Keratinocyte (primary cell): ENCODE data around the gene SPINT3. TPM values are rescaled to one million over a fixed set of nuclear protein-coding genes. Genes with fewer than 3 reads are reported as not detected.

Source experiments
- DNase-seq: peaks from one replicate; pipeline ENCODE4 v3.0.0-alpha.2; 2011; ENCODE audit warnings: low read depth, missing footprints, low spot score
- FAIRE-seq: peaks from 2 replicates; lab custom pipeline; 2011; peaks lifted over from hg19 to GRCh38; lab: Jason Lieb, UNC
- H2AFZ ChIP-seq: 2 replicates; pipeline ENCODE4 v1.6.0; 2012; ENCODE audit warnings: low read length, control low read depth, inconsistent platforms; ENCODE audit not compliant: control insufficient read depth
- H3K27ac ChIP-seq: 2 replicates; pipeline ENCODE4 v1.5.1; 2011; ENCODE audit warnings: low read length; ENCODE audit not compliant: control insufficient read depth, insufficient read depth
- H3K27me3 ChIP-seq: 3 replicates; pipeline ENCODE4 v1.6.0; 2011; ENCODE audit warnings: low read length; ENCODE audit not compliant: control insufficient read depth, insufficient read depth; ENCODE audit errors: extremely low read depth
- H3K36me3 ChIP-seq, 2 experiments: 2 replicates in 1 of 2; 3 replicates in 1 of 2; pipeline ENCODE4 v1.5.1; 2011; ENCODE audit warnings: low read length in 2 of 2, mild to moderate bottlenecking in 1 of 2; ENCODE audit not compliant: control insufficient read depth in 2 of 2, insufficient read depth in 2 of 2; ENCODE audit errors: extremely low read depth in 1 of 2
- H3K4me1 ChIP-seq: 3 replicates; pipeline ENCODE4 v1.5.1; 2011; ENCODE audit warnings: low read length; ENCODE audit not compliant: control insufficient read depth, insufficient read depth; ENCODE audit errors: extremely low read depth
- H3K4me2 ChIP-seq: 3 replicates; pipeline ENCODE4 v1.6.0; 2011; ENCODE audit warnings: low read depth, low read length; ENCODE audit not compliant: control insufficient read depth, insufficient read depth; ENCODE audit errors: extremely low read depth
- H3K4me3 ChIP-seq, 3 experiments: fragments of 200-600 bp in 1 of 3; sonication (generic) in 1 of 3; 2 replicates in 2 of 3; 3 replicates in 1 of 3; pipeline ENCODE4 v1.5.1; 2011 to 2016; ENCODE audit warnings: low read length in 3 of 3, mild to moderate bottlenecking in 3 of 3, control low read depth in 2 of 3, inconsistent platforms in 1 of 3, low read depth in 1 of 3, mixed read lengths in 1 of 3, mixed run types in 1 of 3, moderate library complexity in 1 of 3; ENCODE audit not compliant: control insufficient read depth in 2 of 3, insufficient read depth in 2 of 3; ENCODE audit errors: extremely low read depth in 1 of 3
- H3K79me2 ChIP-seq: 2 replicates; pipeline ENCODE4 v1.6.0; 2012; ENCODE audit warnings: low read length; ENCODE audit not compliant: control insufficient read depth, insufficient read depth
- H3K9ac ChIP-seq: 3 replicates; pipeline ENCODE4 v1.6.0; 2011; ENCODE audit warnings: low read length; ENCODE audit not compliant: control insufficient read depth, insufficient read depth; ENCODE audit errors: extremely low read depth
- H3K9me1 ChIP-seq: 3 replicates; pipeline ENCODE4 v1.6.0; 2011; ENCODE audit warnings: low read length; ENCODE audit not compliant: control insufficient read depth, insufficient read depth; ENCODE audit errors: extremely low read depth
- H3K9me3 ChIP-seq: 2 replicates; pipeline ENCODE4 v1.5.1; 2012; ENCODE audit warnings: low read depth, low read length; ENCODE audit not compliant: control insufficient read depth
- H4K20me1 ChIP-seq: 3 replicates; pipeline ENCODE4 v1.6.0; 2011; ENCODE audit warnings: low read length; ENCODE audit not compliant: control insufficient read depth, insufficient read depth; ENCODE audit errors: extremely low read depth
- EZH2 ChIP-seq: IDR thresholded peaks from one replicate; pipeline ENCODE4 v1.6.1; 2012; ENCODE audit warnings: inconsistent platforms, mild to moderate bottlenecking, low read length, moderate library complexity
- dilution Hi-C: fragments of 300-500 bp; cut with MboI; formaldehyde crosslinking; loops from one replicate; pipeline ENCODE4 v1.7.0; 2020; ENCODE audit warnings: low sequenced_read_pairs; ENCODE audit not compliant: extremely low pct_ligation_motif_present
- polyA plus RNA-seq, 5 experiments: library from polyadenylated mRNA; depleted of rRNA in 3 of 5; stranded (reverse) in 3 of 5; stranded (forward) in 1 of 5; unstranded in 1 of 5; fragments of >200 nt; gene quantifications; 1 replicate in 1 of 5; 2 replicates in 3 of 5; 3 replicates in 1 of 5; pipeline versions ENCODE4 v1.2.1 to v1.2.3, GENCODE V29; 2011 to 2012; ENCODE audit warnings: missing spikeins in 2 of 5, low read depth in 1 of 5, low replicate concordance in 1 of 5
- TF ChIP-seq, protein P1 (sequence below), 3 experiments: IDR thresholded peaks in 1 of 3; conservative IDR thresholded peaks in 1 of 3; optimal IDR thresholded peaks in 1 of 3; 2 replicates in 2 of 3; 3 replicates in 1 of 3; pipeline versions ENCODE3 to v1.5.1; 2011; ENCODE audit warnings: low read length in 3 of 3, mild to moderate bottlenecking in 3 of 3, moderate library complexity in 2 of 3, control low read depth in 1 of 3, inconsistent platforms in 1 of 3; ENCODE audit not compliant: insufficient read depth in 2 of 3; ENCODE audit errors: extremely low read depth in 1 of 3

Gene SPINT3
- polyA plus RNA-seq, 1 donor (not counting 4 experiments of a cell fraction or from before 2014, with no cell fraction given), result not detected

DNA sequence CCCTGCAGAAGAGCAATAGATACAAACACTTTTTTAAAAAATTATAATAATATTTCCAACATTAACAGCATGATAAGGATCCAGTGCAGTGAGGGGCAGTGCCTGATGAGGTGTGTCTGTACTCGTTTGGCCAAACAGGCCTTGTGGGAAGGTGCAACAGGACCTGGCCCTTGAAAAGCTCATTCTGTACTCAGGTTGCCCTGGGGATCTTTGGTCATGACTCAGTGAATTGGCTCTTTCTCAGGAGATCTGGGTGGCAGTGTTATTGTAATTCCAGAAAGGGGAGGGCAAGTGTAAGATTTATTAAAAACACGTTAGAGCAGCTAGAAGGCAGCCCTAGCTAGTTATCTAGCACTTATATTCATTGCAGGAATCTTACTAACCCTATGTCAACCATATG is 2.9 kb upstream of the SPINT3 start:
- H3K9ac ChIP-seq, result no peak overlapping the region
- H3K27ac ChIP-seq, result peak overlapping the region; percentile 39
- dilution Hi-C loops, result no loop called here
- H3K27me3 ChIP-seq, result peaks cover 8% of the 10 kb centered on the region
- no peak for TF ChIP-seq EZH2
- TF ChIP-seq, protein P1, sequence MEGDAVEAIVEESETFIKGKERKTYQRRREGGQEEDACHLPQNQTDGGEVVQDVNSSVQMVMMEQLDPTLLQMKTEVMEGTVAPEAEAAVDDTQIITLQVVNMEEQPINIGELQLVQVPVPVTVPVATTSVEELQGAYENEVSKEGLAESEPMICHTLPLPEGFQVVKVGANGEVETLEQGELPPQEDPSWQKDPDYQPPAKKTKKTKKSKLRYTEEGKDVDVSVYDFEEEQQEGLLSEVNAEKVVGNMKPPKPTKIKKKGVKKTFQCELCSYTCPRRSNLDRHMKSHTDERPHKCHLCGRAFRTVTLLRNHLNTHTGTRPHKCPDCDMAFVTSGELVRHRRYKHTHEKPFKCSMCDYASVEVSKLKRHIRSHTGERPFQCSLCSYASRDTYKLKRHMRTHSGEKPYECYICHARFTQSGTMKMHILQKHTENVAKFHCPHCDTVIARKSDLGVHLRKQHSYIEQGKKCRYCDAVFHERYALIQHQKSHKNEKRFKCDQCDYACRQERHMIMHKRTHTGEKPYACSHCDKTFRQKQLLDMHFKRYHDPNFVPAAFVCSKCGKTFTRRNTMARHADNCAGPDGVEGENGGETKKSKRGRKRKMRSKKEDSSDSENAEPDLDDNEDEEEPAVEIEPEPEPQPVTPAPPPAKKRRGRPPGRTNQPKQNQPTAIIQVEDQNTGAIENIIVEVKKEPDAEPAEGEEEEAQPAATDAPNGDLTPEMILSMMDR (optimal IDR thresholded peaks at IDR 0.05 in 1 of 3, IDR thresholded peaks at IDR 0.05 in 1 of 3, conservative IDR thresholded peaks at IDR 0.05 in 1 of 3; ENCODE audit: extremely low read depth in 1 of 3, insufficient read depth in 2 of 3, low read length in 3 of 3), result no peak
- no peaks in the 10 kb centered on the region for H3K9me1 ChIP-seq
- no peaks in the 10 kb centered on the region for H3K9me3 ChIP-seq
- H3K36me3 ChIP-seq, result no peaks in the 10 kb centered on the region
- DNase-seq (peak; percentile 35), FAIRE-seq (peak; percentile 93)
- H2AFZ ChIP-seq, result no peak overlapping the region
- H4K20me1 ChIP-seq, result no peaks in the 10 kb centered on the region
- no peaks in the 10 kb centered on the region for H3K79me2 ChIP-seq
- no peak overlapping the region for H3K4me3 ChIP-seq
- peak overlapping the region; percentile 24 for H3K4me2 ChIP-seq
- H3K4me1 ChIP-seq, result peaks cover 17% of the 10 kb centered on the region

DNA sequence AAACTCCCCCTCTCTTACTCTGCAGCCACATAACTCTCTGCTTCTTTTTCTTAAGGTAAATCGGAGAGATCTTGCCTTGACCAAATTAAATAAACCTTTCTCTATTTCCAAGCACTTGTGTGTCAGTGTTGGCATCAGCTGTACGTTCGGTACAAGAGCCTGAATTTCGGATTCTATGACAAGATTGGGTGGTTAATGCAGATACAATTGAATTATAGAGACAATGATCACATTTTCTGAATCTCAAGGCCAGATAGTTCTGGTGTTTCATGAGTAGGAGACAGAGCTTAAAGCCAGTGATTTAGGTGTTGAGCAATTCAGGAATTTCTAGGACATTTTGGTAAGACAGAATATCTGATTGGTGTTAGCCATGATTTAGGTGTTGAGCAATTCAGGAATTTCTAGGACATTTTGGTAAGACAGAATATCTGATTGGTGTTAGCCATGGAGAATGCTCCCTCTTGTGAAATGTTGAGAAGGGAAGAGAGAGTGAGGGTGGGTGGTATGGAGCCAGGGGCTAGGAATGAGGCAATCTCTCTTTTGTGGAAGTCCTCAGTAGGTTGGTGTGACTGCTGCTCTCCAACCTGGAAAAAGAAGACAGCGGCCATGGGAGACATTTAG is 5.1 kb downstream of the SPINT3 start:
- dilution Hi-C loops, result no loop called here
- Histone ChIP-seq H3K27me3 (peaks cover 6% of the 10 kb centered on the region), H3K4me2 (no peak overlapping the region), H2AFZ (no peak overlapping the region), H3K4me1 (peaks cover 21% of the 10 kb centered on the region), H3K9me3 (no peaks in the 10 kb centered on the region), H3K9ac (no peak overlapping the region), H3K4me3 (no peak overlapping the region), H3K79me2 (no peaks in the 10 kb centered on the region), H3K9me1 (no peaks in the 10 kb centered on the region), H4K20me1 (no peaks in the 10 kb centered on the region), H3K36me3 (no peaks in the 10 kb centered on the region), H3K27ac (no peak overlapping the region)
- FAIRE-seq, result no peak
- TF ChIP-seq EZH2, result no peak
- TF ChIP-seq, protein P1 (optimal IDR thresholded peaks at IDR 0.05 in 1 of 3, IDR thresholded peaks at IDR 0.05 in 1 of 3, conservative IDR thresholded peaks at IDR 0.05 in 1 of 3; ENCODE audit: extremely low read depth in 1 of 3, insufficient read depth in 2 of 3, low read length in 3 of 3), result no peak
- DNase-seq, result no peak
